T-helper 1 cell treated with Interleukin-12 subunit alpha and Interleukin-12 subunit beta and Interleukin-4 antibody, amounts not matched to agents 30 μg/mL and 1 μg/mL, for 36 hours (primary cell): ENCODE data around the gene IGF1.
A peak's percentile ranks its signal among the peaks of the same experiment; 100 is the strongest.

Experiments used
- H3K27ac Mint-ChIP-seq: one replicate; pipeline ENCODE4 v1.8.0; 2021; ENCODE audit warnings: mild to moderate bottlenecking, mixed read lengths
- H3K27me3 Mint-ChIP-seq: one replicate; pipeline ENCODE4 v1.8.0; 2021; ENCODE audit warnings: low read depth, mixed read lengths
- H3K36me3 Mint-ChIP-seq: one replicate; pipeline ENCODE4 v1.8.0; 2021; ENCODE audit warnings: low read depth, mixed read lengths
- H3K4me1 Mint-ChIP-seq: one replicate; pipeline ENCODE4 v1.8.0; 2021; ENCODE audit warnings: low read depth, mixed read lengths
- H3K4me3 Mint-ChIP-seq: one replicate; pipeline ENCODE4 v1.8.0; 2021; ENCODE audit warnings: mild to moderate bottlenecking, moderate library complexity, mixed read lengths
- H3K9me3 Mint-ChIP-seq: one replicate; pipeline ENCODE4 v1.8.0; 2021; ENCODE audit warnings: mixed read lengths

The IGF1 gene

DNA sequence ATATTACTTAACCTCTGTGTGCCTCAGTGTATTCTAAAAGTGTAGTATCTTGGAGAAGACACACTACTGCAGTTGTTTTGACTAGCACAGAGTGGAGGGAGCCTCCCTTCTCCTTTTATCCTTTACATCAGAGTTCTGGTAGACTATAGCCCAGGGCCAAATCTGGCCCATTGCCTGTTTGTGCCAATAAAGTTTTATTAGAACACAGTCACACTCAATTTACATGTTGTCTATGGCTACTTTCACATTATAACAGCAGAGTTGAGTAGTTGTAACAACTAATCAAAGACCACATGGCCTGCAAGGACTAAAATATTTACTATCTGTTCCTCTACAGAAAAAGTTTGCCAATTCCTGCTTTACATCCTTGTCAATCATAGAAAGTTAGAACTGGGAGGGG lies 27.7 kb upstream of the IGF1 start:
- Mint-ChIP-seq H3K36me3 (no peaks in the 10 kb centered on the region), H3K4me1 (no peaks in the 10 kb centered on the region), H3K4me3 (no peak overlapping the region), H3K9me3 (peaks cover 7% of the 10 kb centered on the region), H3K27ac (no peak overlapping the region), H3K27me3 (no peaks in the 10 kb centered on the region)

DNA sequence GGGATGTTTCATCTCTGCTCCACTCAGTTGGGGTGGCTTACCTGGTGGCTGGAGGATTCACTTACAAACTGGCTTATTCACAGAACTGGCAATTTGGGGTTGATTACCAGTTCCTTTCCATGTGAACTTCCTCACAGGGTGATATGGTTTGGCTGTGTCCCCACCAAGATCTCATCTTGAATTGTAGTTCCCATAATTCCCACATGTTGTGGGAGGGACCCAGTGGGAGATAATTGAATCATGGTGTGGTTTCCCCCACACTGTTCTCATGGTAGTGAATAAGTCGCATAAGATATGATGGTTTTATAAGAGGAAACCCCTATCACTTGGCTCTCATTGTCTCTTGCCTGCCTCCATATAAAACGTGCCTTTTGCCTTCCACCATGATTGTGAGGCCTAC lies 26.9 kb upstream of the IGF1 start:
- Mint-ChIP-seq H3K9me3 (peaks cover 7% of the 10 kb centered on the region), H3K27me3 (no peaks in the 10 kb centered on the region), H3K27ac (no peak overlapping the region), H3K36me3 (no peaks in the 10 kb centered on the region), H3K4me1 (no peaks in the 10 kb centered on the region), H3K4me3 (no peak overlapping the region)

DNA sequence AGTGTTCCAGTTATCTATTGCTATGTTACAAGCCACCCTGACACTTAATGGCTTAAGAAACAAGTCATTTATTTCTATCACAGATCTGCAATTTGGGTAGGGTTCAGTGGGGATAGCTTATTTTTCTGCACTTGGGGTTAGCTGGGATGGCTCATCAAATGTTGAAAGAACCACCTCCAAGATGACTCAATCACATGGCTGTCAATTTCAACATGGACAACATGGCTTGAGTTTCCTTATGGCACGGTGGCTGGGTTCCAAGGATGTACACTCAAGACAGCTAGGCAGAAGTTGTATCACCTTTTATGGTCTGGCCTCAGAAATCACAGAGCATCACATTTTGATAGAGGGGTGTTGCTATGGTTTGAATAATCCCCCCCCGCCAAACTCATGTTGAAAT lies 24.5 kb upstream of the IGF1 start:
- Mint-ChIP-seq H3K27me3 (peaks cover 9% of the 10 kb centered on the region), H3K36me3 (no peaks in the 10 kb centered on the region), H3K9me3 (peaks cover 7% of the 10 kb centered on the region), H3K27ac (no peak overlapping the region), H3K4me1 (no peaks in the 10 kb centered on the region), H3K4me3 (no peak overlapping the region)

DNA sequence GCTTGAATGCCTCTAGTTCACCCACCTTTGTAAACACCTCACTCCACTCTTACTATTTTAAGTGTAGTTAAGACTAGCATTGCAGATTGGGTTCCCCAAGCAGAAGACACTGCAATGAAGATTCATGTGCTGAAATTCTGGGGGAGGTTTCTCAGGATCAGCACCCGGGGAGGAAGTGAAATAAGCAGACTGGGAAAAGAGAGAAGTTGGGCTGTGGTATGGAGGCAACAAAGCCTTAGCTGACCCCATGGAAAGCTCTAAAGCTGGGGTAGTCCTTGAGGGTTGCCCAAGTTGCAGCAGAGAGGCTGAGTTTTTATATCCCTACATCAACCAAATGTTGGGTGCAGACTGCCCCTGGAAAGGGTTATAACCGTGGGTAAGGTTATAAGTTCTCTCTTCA lies 23.9 kb upstream of the IGF1 start:
- no peak overlapping the region for H3K27ac Mint-ChIP-seq
- peaks cover 9% of the 10 kb centered on the region for H3K27me3 Mint-ChIP-seq
- H3K4me3 Mint-ChIP-seq: no peak overlapping the region
- H3K9me3 Mint-ChIP-seq: peaks cover 7% of the 10 kb centered on the region
- H3K4me1 Mint-ChIP-seq: no peaks in the 10 kb centered on the region
- no peaks in the 10 kb centered on the region for H3K36me3 Mint-ChIP-seq

DNA sequence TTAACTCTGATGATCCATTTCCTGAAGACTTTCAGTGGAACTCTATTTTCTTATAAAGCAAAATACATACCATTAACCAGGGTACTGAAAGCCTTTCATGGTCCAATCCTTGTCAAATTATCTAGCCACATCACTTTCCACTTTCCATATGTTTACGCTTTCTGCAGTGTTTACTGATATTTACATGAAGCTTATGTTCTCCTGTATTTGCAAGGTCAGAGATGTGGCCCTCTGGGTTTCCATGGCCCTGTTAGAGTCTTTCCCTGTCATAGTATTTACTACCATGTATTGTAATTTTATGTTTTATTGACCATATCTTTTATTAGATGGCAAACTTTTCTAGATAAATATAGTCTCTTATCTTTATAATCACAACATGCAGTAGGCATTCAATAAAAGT lies 23.5 kb upstream of the IGF1 start:
- H3K4me1 Mint-ChIP-seq: no peaks in the 10 kb centered on the region
- peaks cover 9% of the 10 kb centered on the region for H3K27me3 Mint-ChIP-seq
- H3K36me3 Mint-ChIP-seq: no peaks in the 10 kb centered on the region
- no peak overlapping the region for H3K27ac Mint-ChIP-seq
- H3K4me3 Mint-ChIP-seq: no peak overlapping the region
- H3K9me3 Mint-ChIP-seq: peaks cover 7% of the 10 kb centered on the region

DNA sequence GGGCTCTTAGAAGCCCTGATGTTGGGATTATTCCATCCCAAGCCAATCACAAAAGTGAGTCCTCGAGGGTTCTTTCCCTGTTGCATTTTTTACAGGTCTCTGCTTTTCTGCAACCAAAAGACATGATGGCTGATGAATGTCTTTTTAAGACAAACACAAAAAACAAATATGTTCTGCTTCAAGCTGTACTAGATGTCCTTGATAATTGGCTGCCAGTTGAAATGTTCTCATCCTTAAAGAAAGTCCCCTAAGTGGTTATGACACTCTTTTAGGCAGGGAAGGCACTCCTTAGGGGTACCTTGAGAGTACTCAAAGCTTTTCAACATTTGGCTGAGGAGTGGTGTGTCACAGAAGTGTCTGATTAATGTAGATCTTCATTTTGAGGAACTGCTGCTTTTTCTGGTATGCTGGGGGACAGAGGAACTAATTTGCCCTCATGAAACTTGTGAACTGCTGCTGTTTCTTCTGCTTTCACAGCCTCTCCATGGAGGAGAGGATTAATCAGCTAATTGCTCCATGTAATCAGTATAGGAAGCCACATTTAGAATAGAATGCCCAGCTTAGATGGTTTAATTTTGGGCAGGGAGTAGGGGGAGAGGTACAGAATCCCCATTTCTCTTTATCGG lies 22.8 kb upstream of the IGF1 start:
- Mint-ChIP-seq H3K27ac (no peak overlapping the region), H3K27me3 (peaks cover 9% of the 10 kb centered on the region), H3K36me3 (no peaks in the 10 kb centered on the region), H3K9me3 (peaks cover 7% of the 10 kb centered on the region), H3K4me1 (no peaks in the 10 kb centered on the region), H3K4me3 (no peak overlapping the region)

DNA sequence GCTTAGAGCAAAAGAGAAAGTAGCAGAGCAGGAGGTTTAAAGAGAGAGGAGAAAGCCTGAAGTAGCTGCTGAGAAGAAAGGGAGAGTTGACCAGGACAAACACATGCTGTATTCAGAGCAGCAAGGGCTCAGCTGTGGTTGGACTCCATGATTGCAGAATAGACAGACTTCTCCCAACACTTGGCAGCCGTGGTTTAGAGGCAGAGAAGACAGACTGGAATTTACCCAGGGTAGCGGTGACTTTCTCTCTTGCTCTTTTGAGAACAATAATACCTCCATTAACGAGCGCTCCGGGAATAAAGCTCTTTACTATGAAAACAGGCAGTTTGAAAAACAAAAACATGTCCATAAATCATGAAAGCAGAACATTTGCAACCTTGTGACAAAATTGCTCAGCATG lies 21.4 kb upstream of the IGF1 start:
- H3K27ac Mint-ChIP-seq: no peak overlapping the region
- H3K36me3 Mint-ChIP-seq: no peaks in the 10 kb centered on the region
- peaks cover 9% of the 10 kb centered on the region for H3K27me3 Mint-ChIP-seq
- H3K4me1 Mint-ChIP-seq: no peaks in the 10 kb centered on the region
- H3K4me3 Mint-ChIP-seq: no peak overlapping the region
- H3K9me3 Mint-ChIP-seq: peaks cover 1% of the 10 kb centered on the region

DNA sequence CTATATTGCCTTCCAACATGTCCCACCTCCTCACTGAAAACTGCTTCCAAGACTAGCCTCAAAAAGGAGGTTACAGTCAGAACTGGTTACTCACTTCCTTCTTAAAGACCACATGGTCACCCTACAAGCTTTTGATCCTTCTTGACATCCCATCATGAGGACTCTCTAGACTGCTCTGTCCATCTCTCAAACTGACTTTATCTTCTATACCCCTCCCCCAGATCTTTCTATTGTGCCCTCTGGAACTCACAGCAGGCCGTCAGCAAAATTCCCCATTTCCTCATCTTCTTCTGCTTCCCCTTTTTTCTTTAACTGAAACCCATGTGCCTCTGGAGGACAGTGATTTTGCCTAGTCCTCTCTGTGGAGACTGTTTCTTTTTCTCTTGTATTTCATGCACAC lies 18.1 kb upstream of the IGF1 start:
- peaks cover 3% of the 10 kb centered on the region for H3K9me3 Mint-ChIP-seq
- peaks cover 1% of the 10 kb centered on the region for H3K36me3 Mint-ChIP-seq
- no peak overlapping the region for H3K27ac Mint-ChIP-seq
- no peak overlapping the region for H3K4me3 Mint-ChIP-seq
- no peaks in the 10 kb centered on the region for H3K4me1 Mint-ChIP-seq
- peaks cover 13% of the 10 kb centered on the region for H3K27me3 Mint-ChIP-seq

DNA sequence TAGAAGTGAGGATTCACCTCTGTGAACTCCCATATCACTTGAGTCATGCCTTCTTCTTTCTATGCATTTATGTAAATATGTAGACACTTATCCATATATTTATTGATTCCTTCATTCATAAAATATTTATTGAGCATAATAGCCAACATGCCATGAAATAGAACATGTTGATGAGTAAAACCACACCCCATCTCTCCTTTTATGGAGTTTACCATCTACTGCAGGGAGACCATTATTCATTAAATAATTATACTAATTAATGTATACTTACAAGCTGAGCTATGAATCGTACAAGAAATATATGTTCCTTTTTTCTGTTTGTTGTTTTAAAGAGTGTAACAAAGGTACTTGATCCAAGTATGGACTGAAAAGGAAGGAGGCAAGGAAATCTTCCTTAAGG lies 17.4 kb upstream of the IGF1 start:
- H3K27me3 Mint-ChIP-seq: peaks cover 17% of the 10 kb centered on the region
- peaks cover 8% of the 10 kb centered on the region for H3K9me3 Mint-ChIP-seq
- H3K4me1 Mint-ChIP-seq: no peaks in the 10 kb centered on the region
- H3K4me3 Mint-ChIP-seq: no peak overlapping the region
- peaks cover 1% of the 10 kb centered on the region for H3K36me3 Mint-ChIP-seq
- H3K27ac Mint-ChIP-seq: no peak overlapping the region

DNA sequence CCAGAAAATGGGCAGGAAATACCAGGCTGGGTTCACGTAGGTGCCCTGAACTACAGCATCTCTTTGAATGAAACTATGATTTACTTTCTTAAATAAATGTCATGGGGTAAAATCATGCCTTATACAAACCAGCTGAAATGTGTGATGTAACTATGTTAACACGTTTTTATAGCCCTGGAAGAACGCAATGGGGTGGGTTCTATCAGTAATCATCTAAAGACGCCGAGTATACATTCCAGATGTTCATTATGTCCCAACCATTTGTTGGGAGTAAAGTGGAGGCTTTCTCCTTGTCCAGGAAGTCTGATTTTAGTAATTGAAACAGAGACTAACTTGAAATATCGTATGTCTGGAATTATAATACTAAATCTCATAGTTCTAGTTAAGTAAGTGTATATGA lies 16.2 kb upstream of the IGF1 start:
- Mint-ChIP-seq H3K4me3 (no peak overlapping the region), H3K9me3 (peaks cover 11% of the 10 kb centered on the region), H3K4me1 (no peaks in the 10 kb centered on the region), H3K27me3 (peaks cover 18% of the 10 kb centered on the region), H3K36me3 (peaks cover 1% of the 10 kb centered on the region), H3K27ac (no peak overlapping the region)

DNA sequence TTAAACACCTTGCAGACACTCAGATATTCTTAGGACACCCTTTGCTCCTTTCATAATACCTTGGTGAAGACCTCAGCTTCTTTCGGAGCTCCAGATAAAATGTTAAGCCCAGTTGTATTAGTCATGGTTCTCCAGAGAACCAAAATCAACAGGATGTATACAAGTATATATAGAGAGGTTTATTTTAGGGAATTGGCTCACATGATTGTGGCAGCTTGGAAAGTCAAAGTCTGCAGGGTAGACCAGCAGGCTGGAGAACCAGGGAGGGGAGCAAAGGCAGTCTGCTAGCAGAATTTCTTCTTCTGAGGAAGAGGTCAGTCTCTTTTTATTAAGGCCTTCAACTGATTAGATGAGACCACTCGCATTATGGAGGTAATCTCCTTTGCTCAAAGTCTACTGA lies 6.9 kb upstream of the IGF1 start:
- H3K27me3 Mint-ChIP-seq: peaks cover 17% of the 10 kb centered on the region
- H3K4me1 Mint-ChIP-seq: peaks cover 20% of the 10 kb centered on the region
- H3K9me3 Mint-ChIP-seq: peaks cover 14% of the 10 kb centered on the region
- no peak overlapping the region for H3K4me3 Mint-ChIP-seq
- H3K36me3 Mint-ChIP-seq: peaks cover 2% of the 10 kb centered on the region
- no peak overlapping the region for H3K27ac Mint-ChIP-seq

DNA sequence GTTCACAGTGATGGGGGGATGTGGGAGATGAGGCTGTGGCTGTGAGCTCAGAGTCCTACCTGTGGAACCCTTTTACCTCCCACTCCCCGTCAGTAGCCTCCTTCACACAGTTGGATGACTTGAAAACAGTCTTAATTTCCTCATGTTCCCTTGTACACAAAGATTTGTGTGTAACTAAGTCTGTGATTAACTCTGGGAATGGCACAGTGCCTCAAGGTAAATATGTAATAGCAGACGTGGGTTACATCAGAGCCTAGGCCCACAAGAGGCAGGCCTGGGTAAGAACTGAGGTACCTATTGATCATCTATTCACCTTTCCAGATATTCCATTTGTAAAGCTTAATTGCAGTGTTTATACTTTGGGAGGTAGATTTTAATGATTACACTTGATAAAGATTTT lies 5.8 kb upstream of the IGF1 start:
- H3K27ac Mint-ChIP-seq: no peak overlapping the region
- H3K4me1 Mint-ChIP-seq: peaks cover 23% of the 10 kb centered on the region
- H3K36me3 Mint-ChIP-seq: peaks cover 2% of the 10 kb centered on the region
- H3K9me3 Mint-ChIP-seq: peaks cover 8% of the 10 kb centered on the region
- H3K27me3 Mint-ChIP-seq: peaks cover 11% of the 10 kb centered on the region
- no peak overlapping the region for H3K4me3 Mint-ChIP-seq

DNA sequence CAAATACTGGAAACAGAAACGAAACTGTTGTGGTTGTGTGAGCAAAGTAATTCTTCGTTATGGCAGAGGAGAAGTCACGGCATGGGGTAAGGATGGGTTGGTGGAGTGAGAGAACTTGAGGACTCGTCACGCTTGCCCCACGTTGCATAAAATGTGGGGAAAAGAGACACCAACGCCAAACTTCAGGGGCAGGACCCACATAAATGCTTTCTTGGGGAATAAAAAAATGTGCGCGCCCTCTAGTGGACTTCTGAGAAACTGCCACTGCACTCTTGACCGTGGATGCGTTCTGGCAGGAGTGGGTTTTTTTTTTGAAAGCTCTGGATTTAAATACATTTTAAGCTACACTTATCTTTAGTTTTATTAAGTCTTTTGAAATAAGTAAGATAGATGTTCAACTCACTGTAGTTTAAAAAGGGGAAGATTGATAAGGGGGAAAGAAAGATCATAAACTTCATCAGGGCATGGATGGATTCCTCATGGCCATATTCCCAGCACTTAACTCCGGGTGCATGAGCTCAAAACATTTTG lies 4.1 kb upstream of the IGF1 start:
- peak overlapping the region; percentile 43 for H3K4me3 Mint-ChIP-seq
- H3K27ac Mint-ChIP-seq: peak overlapping the region; percentile 73

DNA sequence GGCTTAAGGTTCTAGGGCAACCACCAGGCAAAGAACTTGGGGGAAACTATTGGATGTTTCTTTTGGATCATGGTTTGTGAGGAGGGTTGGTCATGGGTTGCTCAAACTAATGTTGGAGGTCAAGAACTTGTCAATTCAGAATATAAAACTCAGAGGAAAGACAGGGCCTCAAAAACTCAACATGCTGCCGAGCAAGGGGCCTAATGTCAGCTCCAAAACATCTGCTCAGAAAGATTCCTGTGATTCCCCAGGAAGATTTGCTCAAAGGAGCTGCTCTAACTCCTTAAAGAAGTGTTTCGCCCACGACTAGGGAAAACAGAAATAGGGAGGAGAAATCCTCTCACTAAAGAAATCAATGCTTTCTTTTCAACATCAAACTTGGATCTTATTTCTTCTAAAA lies 3.7 kb upstream of the IGF1 start:
- Mint-ChIP-seq H3K36me3 (peaks cover 2% of the 10 kb centered on the region), H3K4me1 (peaks cover 23% of the 10 kb centered on the region), H3K27me3 (no peaks in the 10 kb centered on the region), H3K4me3 (peak overlapping the region; percentile 43), H3K27ac (peak overlapping the region; percentile 73), H3K9me3 (no peaks in the 10 kb centered on the region)

More for the DNA sequence above, 4.1 kb upstream of the IGF1 start:
- H3K27me3 Mint-ChIP-seq: no peaks in the 10 kb centered on the region
- H3K9me3 Mint-ChIP-seq: no peaks in the 10 kb centered on the region
- H3K4me1 Mint-ChIP-seq: peaks cover 23% of the 10 kb centered on the region
- peaks cover 2% of the 10 kb centered on the region for H3K36me3 Mint-ChIP-seq

DNA sequence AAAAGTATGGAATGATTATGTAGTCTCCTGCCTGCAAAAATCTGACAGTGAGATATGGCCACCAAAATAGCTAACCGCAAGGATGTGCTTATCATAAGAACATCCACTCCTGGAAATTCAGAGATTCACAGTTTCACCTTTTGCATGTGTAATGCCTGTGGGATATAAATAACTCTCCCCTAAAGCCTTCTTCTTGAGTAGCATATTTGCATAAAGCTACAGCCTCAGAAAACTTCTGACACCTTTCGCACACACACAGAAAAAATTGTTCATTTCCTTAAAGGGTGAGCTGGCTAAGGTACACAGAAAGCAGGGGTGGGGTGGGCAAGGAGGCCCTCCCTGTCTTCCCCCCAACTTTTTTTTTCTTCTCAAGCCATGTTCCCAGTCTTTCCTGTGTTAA lies 3.1 kb upstream of the IGF1 start:
- Mint-ChIP-seq H3K27me3 (no peaks in the 10 kb centered on the region), H3K36me3 (peaks cover 2% of the 10 kb centered on the region), H3K9me3 (no peaks in the 10 kb centered on the region), H3K27ac (peak overlapping the region; percentile 73), H3K4me1 (peaks cover 23% of the 10 kb centered on the region), H3K4me3 (no peak overlapping the region)
